ENCODE data around the gene TRMT61A.

Gene TRMT61A

DNA sequence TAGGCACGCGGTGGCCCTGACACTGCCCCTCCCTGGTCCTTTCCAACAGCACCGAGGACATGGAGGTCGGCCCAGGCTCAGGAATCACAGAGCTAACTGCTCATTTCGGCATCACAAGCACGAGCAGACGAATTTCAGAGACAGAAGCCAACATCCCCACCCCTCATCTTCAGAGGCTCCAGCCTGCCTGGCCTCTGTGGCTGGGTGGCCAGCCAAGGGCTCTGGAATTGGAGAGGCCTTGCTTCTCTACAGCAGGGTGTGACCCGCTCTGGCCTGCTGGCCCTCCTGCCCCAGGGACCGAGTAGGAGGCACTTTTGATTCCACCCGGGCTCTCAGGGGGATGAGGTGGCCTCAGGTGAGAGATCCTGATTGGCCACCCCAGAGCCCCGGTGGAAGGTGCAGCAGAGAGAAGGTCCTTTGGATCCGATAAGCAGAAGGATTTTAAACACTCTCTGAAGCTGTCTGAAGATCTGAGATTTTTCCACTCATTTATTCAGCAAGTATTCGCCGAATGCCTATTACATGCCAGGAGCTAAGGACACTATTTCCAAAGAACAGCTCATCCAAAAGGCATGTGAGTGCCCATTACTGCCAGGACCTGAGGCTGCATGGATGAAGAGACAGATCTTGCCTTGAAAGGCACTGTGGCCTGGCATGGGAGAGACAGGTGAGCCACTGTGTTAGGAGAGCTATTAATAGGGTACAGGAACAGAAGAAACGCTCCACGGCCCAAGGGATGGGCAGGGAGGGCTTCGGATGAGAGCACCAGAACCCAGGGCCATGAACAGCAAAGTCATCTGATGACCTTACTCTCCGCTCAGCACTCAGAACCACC is 23.2 kb downstream of the TRMT61A start:
- H3K4me3 ChIP-seq (ENCODE audit: control insufficient read depth, low read depth, low read length) = no peak overlapping the region
- no peak for TF ChIP-seq CTCF (IDR thresholded peaks at IDR 0.05; ENCODE audit: control insufficient read depth, insufficient read depth, low read depth, low read length, missing control alignments)
- DNase-seq (ENCODE audit: low read depth) = no peak

GRCh38 chr14:103552846-103553210 is 23.8 kb downstream of the TRMT61A start:
- H3K4me3 ChIP-seq (ENCODE audit: control insufficient read depth, low read depth, low read length) = no peak overlapping the region
- no peak for DNase-seq (ENCODE audit: low read depth)
- TF ChIP-seq CTCF (IDR thresholded peaks at IDR 0.05; ENCODE audit: control insufficient read depth, insufficient read depth, low read depth, low read length, missing control alignments) = no peak

DNA sequence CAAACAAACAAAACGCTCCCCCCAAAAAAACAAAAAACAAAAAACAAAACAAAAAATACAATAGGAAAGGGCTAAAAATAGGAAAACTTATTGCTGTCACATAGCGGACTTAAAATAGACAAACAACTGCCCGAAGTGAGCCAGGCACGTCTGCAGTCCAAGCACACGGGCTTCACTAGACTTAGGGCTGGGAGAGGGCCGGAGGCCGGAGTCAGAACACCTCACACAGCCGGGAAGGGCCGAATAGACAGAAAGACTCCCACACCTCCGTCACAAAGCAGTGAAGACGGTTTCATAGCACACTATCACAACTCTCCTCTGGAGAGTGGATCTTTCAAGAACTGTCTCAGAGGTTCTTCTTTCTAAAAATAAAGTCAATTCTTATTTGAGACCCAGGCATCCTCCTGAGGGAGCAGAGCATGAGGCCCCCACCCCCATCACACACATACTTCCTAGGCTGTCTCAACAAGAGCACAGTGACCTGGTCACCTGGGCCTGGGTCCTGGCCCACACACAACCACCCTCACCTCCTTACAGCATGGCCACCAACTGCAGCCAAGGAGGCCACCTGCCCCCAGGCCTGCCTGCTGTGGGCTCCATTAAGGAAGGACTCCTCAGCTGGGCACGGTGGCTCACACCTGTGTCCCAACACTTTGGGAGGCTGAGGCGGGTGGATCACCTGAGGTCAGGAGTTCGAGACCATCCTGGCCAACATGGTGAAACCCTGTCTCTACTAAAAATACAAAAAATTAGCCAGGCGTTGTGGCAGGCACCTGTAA is 26.8 kb downstream of the TRMT61A start:
- TF ChIP-seq CTCF (IDR thresholded peaks at IDR 0.05; ENCODE audit: control insufficient read depth, insufficient read depth, low read depth, low read length, missing control alignments) = no peak
- no peak for DNase-seq (ENCODE audit: low read depth)
- no peak overlapping the region for H3K4me3 ChIP-seq (ENCODE audit: control insufficient read depth, low read depth, low read length)

GRCh38 chr14:103556946-103557758 is 28.2 kb downstream of the TRMT61A start:
- no peak for DNase-seq (ENCODE audit: low read depth)
- H3K4me3 ChIP-seq (ENCODE audit: control insufficient read depth, low read depth, low read length) = no peak overlapping the region
- no peak for TF ChIP-seq CTCF (IDR thresholded peaks at IDR 0.05; ENCODE audit: control insufficient read depth, insufficient read depth, low read depth, low read length, missing control alignments)

DNA sequence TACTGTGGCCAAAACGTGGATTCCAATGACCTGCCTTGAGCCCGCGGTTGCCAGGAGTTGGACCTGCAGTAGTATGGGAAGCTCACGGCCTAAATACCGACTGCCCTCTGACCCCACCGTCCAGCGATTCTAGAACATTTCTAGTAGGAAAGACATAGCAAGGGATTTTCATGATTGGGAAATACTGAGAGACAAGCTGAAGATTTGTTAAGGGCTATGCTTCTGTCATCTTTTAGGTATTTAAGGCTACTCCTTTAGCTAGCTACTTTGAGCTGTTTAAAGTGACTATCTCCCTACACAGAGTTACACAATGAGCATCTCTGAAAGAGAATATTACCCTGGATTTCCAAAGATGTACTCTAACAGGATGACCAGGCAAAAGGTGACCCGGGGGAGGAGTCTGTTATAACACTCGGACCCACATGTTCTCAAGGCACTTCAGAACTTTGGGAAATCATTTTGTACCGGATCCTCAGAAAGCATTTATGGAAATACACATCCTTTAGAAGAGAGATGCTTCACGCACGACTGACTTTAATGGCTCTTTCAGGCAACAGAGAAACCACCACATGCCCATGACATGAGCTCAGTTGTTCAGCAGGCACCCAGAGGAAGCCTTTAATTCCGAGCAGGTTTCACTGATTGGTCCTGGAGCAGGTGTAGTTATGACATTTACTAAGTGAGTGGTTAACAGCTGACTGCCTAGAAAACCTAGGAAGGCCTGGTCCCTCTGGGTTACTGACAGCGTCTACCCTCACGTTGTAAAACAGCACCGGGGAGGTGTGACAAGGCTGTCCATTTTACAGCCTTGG is 29.3 kb downstream of the TRMT61A start:
- no peak for TF ChIP-seq CTCF (IDR thresholded peaks at IDR 0.05; ENCODE audit: control insufficient read depth, insufficient read depth, low read depth, low read length, missing control alignments)
- peak; percentile 43 for DNase-seq (ENCODE audit: low read depth)
- no peak overlapping the region for H3K4me3 ChIP-seq (ENCODE audit: control insufficient read depth, low read depth, low read length)

DNA sequence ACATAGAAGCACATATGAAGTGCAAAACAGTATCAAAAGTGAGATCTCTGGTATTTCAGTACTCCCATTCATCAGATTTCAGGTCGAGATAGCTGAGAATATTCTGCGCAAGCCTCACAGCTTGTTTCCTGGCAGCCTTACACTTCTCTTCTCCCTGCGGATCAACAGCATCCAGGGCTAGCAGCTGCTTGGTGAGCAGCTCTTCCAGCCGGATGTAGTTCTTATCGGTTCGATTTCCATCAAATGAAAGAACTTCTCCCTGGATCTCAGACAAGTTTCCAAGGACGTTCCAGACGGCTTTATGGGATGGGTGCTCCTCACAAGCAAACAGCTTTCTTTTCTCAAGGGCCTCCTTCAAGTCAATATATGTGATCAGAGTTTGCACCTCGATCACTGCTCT is 30.8 kb downstream of the TRMT61A start:
- H3K4me3 ChIP-seq (ENCODE audit: control insufficient read depth, low read depth, low read length) = no peak overlapping the region
- TF ChIP-seq CTCF (IDR thresholded peaks at IDR 0.05; ENCODE audit: control insufficient read depth, insufficient read depth, low read depth, low read length, missing control alignments) = no peak
- no peak for DNase-seq (ENCODE audit: low read depth)
